Adrenal gland (tissue), 12 donors: ENCODE measurements around the gene PPP1R11. TPM values are rescaled to one million over a fixed set of nuclear protein-coding genes. Genes with fewer than 3 reads are reported as not detected.

Experiments used
- DNase-seq, 7 donors: peaks; one replicate each; pipeline ENCODE4 v3.0.0-alpha.2; 2019 to 2020
- H3K27ac ChIP-seq, 5 donors: fragments of 200-600 bp; sonication (generic) in 4 of 5; 1 replicate in 3 of 5; 2 replicates in 2 of 5; pipeline versions ENCODE4 v1.5.1 to v1.8.0; 2016 to 2020; ENCODE audit warnings: mild to moderate bottlenecking in 1 of 5
- H3K27me3 ChIP-seq: fragments of 200-600 bp; 2 replicates; pipeline ENCODE4 v1.8.0; 2021
- H3K36me3 ChIP-seq, 2 donors: fragments of 200-600 bp; replicated peaks in 1 of 2; 1 replicate in 1 of 2; 2 replicates in 1 of 2; pipeline versions ENCODE4 v1.5.1 to v1.8.0; 2018 to 2022
- H3K4me1 ChIP-seq, 2 donors: fragments of 200-600 bp; replicated peaks in 1 of 2; 1 replicate in 1 of 2; 2 replicates in 1 of 2; pipeline versions ENCODE4 v1.5.1 to v1.8.0; 2018 to 2021
- H3K4me3 ChIP-seq, 4 donors: fragments of 200-600 bp; sonication (generic) in 3 of 4; one replicate each; pipeline ENCODE4 v1.5.1; 2016 to 2018
- H3K9me3 ChIP-seq, 3 donors: fragments of 200-600 bp; sonication (generic) in 1 of 3; replicated peaks in 1 of 3; 1 replicate in 2 of 3; 2 replicates in 1 of 3; pipeline versions ENCODE4 v1.5.1 to v1.8.0; 2016 to 2021
- CTCF ChIP-seq, 6 experiments: fragments of 450-650 bp in 4 of 6; fragments of 200-600 bp in 2 of 6; sonication (generic) in 1 of 6; IDR thresholded peaks; 1 replicate in 5 of 6; 2 replicates in 1 of 6; pipeline versions ENCODE4 v1.5.1 to v1.8.0; 2016 to 2021; ENCODE audit warnings: antibody characterized with exemption in 6 of 6, mild to moderate bottlenecking in 2 of 6, moderate library complexity in 1 of 6
- POLR2A ChIP-seq, 2 donors: fragments of 450-650 bp; IDR thresholded peaks; one replicate each; pipeline ENCODE4 v1.6.1; 2017; ENCODE audit warnings: antibody characterized with exemption in 2 of 2, mild to moderate bottlenecking in 2 of 2, moderate library complexity in 1 of 2
- WGBS, 4 donors: extraction: QIAGEN DNeasy Blood & Tissue Kit in 2 of 4; methylation state at CpG; one replicate each; pipeline versions ENCODE4 v1.1.5 to v1.1.7; 2013 to 2017; 5-methylcytosine and 5-hydroxymethylcytosine counted together
- intact Hi-C, 2 donors: fragments of 100-400 bp; cut with DNase I; formaldehyde crosslinking; loops; one replicate each; pipeline versions ENCODE4 v1.14.1 to v1.15.0; 2022 to 2023
- polyA plus RNA-seq, 3 donors: library from polyadenylated mRNA; stranded (reverse); fragments of 200-250 nt in 2 of 3; fragments of 350-450 nt in 1 of 3; fragmentation: Illumina TruSeq in 1 of 3; extraction: RNeasy Lipid Tissue Mini Kit (QIAGEN cat#74804) in 1 of 3; gene quantifications; one replicate each; pipeline ENCODE4 v1.2.3, GENCODE V29; 2013 to 2014
- total RNA-seq, 9 donors: library from RNA; depleted of rRNA in 4 of 9; stranded (reverse); fragments of >200 nt in 4 of 9; fragments of 120-200 nt in 1 of 9; fragmentation: NEBNext Ultra II Directional in 1 of 9; extraction: Animal tissue kit (Norgen Biotek cat#: 25700) in 1 of 9; gene quantifications; one replicate each; pipeline versions ENCODE4 v1.1.0 to v1.2.4, GENCODE V29; 2013 to 2023
- donor health status: healthy with polysubstance abuse.
- donor health status: Bipolar disorder and iron deficiency.
- donor health status: DM: yes; HTN: yes; CAD: no.
- donor health status: DM: no; HTN: no; CAD: no.
- donor health status: DM: no; HTN: no; CAD: no.
- donor health status: DM: yes; HTN: yes; CAD: no.

The PPP1R11 gene
- total and polyA plus RNA-seq, 12 donors = 31.2 to 97.7 (median 50.3) TPM

GRCh38 chr6:30097902-30098768 lies 31.1 kb downstream of the PPP1R11 start:
- Histone ChIP-seq H3K9me3 (no peaks in the 10 kb centered on the region), H3K4me3 (no peak overlapping the region), H3K4me1 (peaks cover 29 to 35% of the 10 kb centered on the region in 2 donors), H3K27me3 (no peaks in the 10 kb centered on the region), H3K36me3 (no peaks in the 10 kb centered on the region), H3K27ac (no peak overlapping the region)
- 62 to 75% (median 71%) methylated on average over 4 of the region's 4 CpGs for WGBS, 4 donors
- DNase-seq = peak in 1 of 7 donors; percentile 9
- intact Hi-C loops = no loop called here
- TF ChIP-seq CTCF (IDR thresholded peaks at IDR 0.05) (no peak), POLR2A (IDR thresholded peaks at IDR 0.05) (no peak)

- peak overlapping the region in 1 of 4 donors; percentile 48 for H3K4me3 ChIP-seq
- DNase-seq = no peak
- peaks cover 24 to 31% of the 10 kb centered on the region in 2 donors for H3K4me1 ChIP-seq
- H3K9me3 ChIP-seq = no peaks in the 10 kb centered on the region
- H3K36me3 ChIP-seq = no peaks in the 10 kb centered on the region
- TF ChIP-seq POLR2A (IDR thresholded peaks at IDR 0.05) (no peak), CTCF (IDR thresholded peaks at IDR 0.05) (no peak)
- no peaks in the 10 kb centered on the region for H3K27me3 ChIP-seq
- 47 to 60% (median 52%) methylated on average over 8 of the region's 8 CpGs for WGBS, 4 donors
- H3K27ac ChIP-seq = peak overlapping the region in 2 of 5 donors; percentile 6 to 81
- intact Hi-C loops = no loop called here
Observed at GRCh38 chr6:30100154-30100553, 33.2 kb downstream of the PPP1R11 start.

- Histone ChIP-seq H3K36me3 (no peaks in the 10 kb centered on the region), H3K4me3 (peak overlapping the region in 2 of 4 donors; percentile 4 to 48), H3K9me3 (no peaks in the 10 kb centered on the region), H3K27ac (peak overlapping the region in 3 of 5 donors; percentile 6 to 81 (median 73)), H3K27me3 (no peaks in the 10 kb centered on the region), H3K4me1 (peaks cover 20 to 25% of the 10 kb centered on the region in 2 donors)
- DNase-seq = peak; percentile 49 to 65 (median 59)
- TF ChIP-seq CTCF (IDR thresholded peaks at IDR 0.05) (no peak), POLR2A (IDR thresholded peaks at IDR 0.05) (peak in 1 of 2 donors; percentile 31)
- 4 to 12% (median 7%) methylated on average over 22 to 47 of the region's 47 CpGs for WGBS, 4 donors
- intact Hi-C loops = no loop called here
Observed at GRCh38 chr6:30100585-30101443, 33.8 kb downstream of the PPP1R11 start.
